Lower lobe of right lung (tissue), 2 donors: ENCODE measurements around the gene MND1. TPM values are rescaled to one million over a fixed set of nuclear protein-coding genes. Genes with fewer than 3 reads are reported as not detected.

Source experiments
- ATAC-seq, 2 donors: fragments of 200-7000 bp; cut with Tn5 transposase; one replicate each; pipeline ENCODE4 v1.9.1; 2020 to 2022; ENCODE audit warnings: mild to moderate bottlenecking in 2 of 2, moderate library complexity in 2 of 2
- DNase-seq: peaks from one replicate; pipeline ENCODE4 v3.0.0-alpha.2; 2020
- H3K27ac ChIP-seq: fragments of 200-600 bp; one replicate; pipeline ENCODE4 v1.8.0; 2022
- H3K27me3 ChIP-seq: fragments of 200-600 bp; one replicate; pipeline ENCODE4 v1.8.0; 2022; ENCODE audit warnings: low read depth
- H3K36me3 ChIP-seq: fragments of 200-600 bp; one replicate; pipeline ENCODE4 v1.8.0; 2022; ENCODE audit warnings: mild to moderate bottlenecking
- H3K4me1 ChIP-seq: fragments of 200-600 bp; one replicate; pipeline ENCODE4 v1.8.0; 2022
- H3K4me3 ChIP-seq: fragments of 200-600 bp; one replicate; pipeline ENCODE4 v1.8.0; 2022; ENCODE audit warnings: mild to moderate bottlenecking
- H3K9me3 ChIP-seq: fragments of 200-600 bp; one replicate; pipeline ENCODE4 v1.8.0; 2022
- intact Hi-C: fragments of 100-400 bp; cut with DNase I; formaldehyde crosslinking; loops from one replicate; pipeline ENCODE4 v1.11.0; 2022
- total RNA-seq: library from RNA; stranded (reverse); fragmentation: NEBNext Ultra II Directional; extraction: Animal tissue kit (Norgen Biotek cat#: 25700); gene quantifications from one replicate; pipeline ENCODE4 v1.2.1, GENCODE V29; 2021
- TF ChIP-seq, protein P1 (sequence below): fragments of 200-600 bp; IDR thresholded peaks from one replicate; pipeline ENCODE4 v1.8.0; 2022; ENCODE audit warnings: antibody characterized with exemption, mild to moderate bottlenecking
- donor health status: DM: no; HTN: yes; CAD: no; lungs with severe emphysema.

MND1 gene
- total RNA-seq, 1 donor from 2014 or later, result 0.83 TPM

DNA sequence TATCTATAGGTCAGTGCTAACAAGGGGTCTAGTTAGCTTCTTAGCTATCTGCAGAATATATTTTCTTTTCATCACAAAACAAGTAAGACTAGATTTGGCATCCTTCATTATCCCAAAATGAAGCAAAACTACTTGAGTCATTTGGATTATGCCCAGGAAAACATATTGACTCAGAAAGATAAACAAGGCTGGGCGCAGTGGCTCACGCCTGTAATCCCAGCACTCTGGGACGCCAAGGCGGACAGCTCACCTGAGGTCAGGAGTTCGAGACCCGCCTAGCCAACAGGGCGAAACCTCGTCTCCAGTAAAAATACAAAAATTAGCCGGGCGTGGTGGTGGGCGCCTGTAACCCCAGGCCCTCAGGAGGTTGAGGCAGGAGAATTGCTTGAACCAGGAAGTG is 18.0 kb upstream of the MND1 start:
- Histone ChIP-seq H3K36me3 (peaks cover 8% of the 10 kb centered on the region), H3K4me1 (no peaks in the 10 kb centered on the region), H3K9me3 (no peaks in the 10 kb centered on the region), H3K4me3 (no peak overlapping the region), H3K27ac (no peak overlapping the region), H3K27me3 (no peaks in the 10 kb centered on the region)
- ATAC-seq (no peak), DNase-seq (no peak)
- TF ChIP-seq, protein P1, sequence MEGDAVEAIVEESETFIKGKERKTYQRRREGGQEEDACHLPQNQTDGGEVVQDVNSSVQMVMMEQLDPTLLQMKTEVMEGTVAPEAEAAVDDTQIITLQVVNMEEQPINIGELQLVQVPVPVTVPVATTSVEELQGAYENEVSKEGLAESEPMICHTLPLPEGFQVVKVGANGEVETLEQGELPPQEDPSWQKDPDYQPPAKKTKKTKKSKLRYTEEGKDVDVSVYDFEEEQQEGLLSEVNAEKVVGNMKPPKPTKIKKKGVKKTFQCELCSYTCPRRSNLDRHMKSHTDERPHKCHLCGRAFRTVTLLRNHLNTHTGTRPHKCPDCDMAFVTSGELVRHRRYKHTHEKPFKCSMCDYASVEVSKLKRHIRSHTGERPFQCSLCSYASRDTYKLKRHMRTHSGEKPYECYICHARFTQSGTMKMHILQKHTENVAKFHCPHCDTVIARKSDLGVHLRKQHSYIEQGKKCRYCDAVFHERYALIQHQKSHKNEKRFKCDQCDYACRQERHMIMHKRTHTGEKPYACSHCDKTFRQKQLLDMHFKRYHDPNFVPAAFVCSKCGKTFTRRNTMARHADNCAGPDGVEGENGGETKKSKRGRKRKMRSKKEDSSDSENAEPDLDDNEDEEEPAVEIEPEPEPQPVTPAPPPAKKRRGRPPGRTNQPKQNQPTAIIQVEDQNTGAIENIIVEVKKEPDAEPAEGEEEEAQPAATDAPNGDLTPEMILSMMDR, result no peak
- intact Hi-C loops, result loop anchor here (10.0 kb wide), 1 partner anchor 182 kb away; no protein-coding TSS in a partner anchor

DNA sequence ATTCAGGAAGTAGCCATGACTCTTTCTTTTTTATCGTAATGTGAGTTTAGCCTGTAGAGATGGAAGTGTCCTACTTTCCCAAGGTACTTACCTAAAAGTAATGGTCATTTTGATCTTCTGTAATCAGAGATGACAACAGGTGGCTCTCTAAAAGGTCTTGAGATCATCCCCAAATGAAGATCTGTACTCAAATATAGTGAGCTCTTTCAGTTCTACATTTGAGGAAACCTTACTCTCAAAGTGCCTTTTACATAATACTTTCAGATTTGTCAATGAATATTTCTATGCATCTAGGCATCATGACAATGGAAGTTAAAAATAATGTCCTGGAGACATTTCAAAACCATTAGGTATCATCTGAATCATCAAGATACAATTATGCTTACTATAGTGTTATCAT is 17.2 kb upstream of the MND1 start:
- TF ChIP-seq, protein P1, result no peak
- no peak for ATAC-seq
- Histone ChIP-seq H3K4me3 (no peak overlapping the region), H3K9me3 (no peaks in the 10 kb centered on the region), H3K27me3 (no peaks in the 10 kb centered on the region), H3K36me3 (peaks cover 8% of the 10 kb centered on the region), H3K27ac (no peak overlapping the region), H3K4me1 (no peaks in the 10 kb centered on the region)
- intact Hi-C loops, result loop anchor here (10.0 kb wide), 1 partner anchor 182 kb away; no protein-coding TSS in a partner anchor
- DNase-seq, result no peak

DNA sequence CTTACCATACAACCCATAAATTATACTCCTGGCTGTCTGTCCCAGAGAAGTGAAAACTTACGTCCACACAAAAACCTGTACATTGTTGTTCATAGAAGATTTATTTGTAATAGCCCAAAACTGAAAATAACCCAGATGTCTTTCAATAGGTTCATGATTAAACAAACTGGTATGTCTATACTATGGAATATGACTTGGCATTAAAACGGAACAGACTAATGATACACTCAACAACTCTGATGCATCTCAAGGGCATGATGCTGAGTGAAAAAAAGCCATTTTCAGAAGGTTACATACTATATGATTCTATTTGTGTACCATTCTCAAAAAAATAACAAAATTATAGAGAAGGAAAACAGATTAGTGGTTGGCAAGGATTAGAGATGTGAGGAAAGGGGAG is 11.6 kb upstream of the MND1 start:
- ATAC-seq (no peak), DNase-seq (no peak)
- Histone ChIP-seq H3K27ac (no peak overlapping the region), H3K4me1 (no peaks in the 10 kb centered on the region), H3K27me3 (no peaks in the 10 kb centered on the region), H3K4me3 (no peak overlapping the region), H3K36me3 (peaks cover 10% of the 10 kb centered on the region), H3K9me3 (no peaks in the 10 kb centered on the region)
- intact Hi-C loops, result no loop called here
- TF ChIP-seq, protein P1, result no peak

DNA sequence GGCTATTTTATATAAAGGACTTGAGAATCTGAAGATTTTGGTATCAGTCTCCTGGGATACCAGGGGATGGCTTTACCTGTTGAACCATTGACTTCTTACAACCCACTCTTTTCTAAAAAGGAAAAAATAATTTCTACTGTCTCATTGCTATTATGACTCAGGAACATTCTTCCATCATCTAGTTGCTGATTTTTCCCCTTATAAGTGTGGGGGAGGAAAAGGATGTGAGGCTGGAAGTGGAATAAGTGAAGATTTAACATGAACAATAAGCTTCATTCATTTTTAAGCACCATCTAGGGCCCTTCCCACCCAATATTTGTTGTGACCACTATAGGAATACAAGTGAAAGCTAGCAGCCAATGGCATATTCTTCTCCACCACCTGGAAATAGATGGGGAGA is 10.6 kb upstream of the MND1 start:
- Histone ChIP-seq H3K27me3 (no peaks in the 10 kb centered on the region), H3K36me3 (peaks cover 7% of the 10 kb centered on the region), H3K4me3 (no peak overlapping the region), H3K27ac (no peak overlapping the region), H3K4me1 (no peaks in the 10 kb centered on the region), H3K9me3 (no peaks in the 10 kb centered on the region)
- DNase-seq (no peak), ATAC-seq (no peak)
- TF ChIP-seq, protein P1, result no peak
- intact Hi-C loops, result no loop called here

DNA sequence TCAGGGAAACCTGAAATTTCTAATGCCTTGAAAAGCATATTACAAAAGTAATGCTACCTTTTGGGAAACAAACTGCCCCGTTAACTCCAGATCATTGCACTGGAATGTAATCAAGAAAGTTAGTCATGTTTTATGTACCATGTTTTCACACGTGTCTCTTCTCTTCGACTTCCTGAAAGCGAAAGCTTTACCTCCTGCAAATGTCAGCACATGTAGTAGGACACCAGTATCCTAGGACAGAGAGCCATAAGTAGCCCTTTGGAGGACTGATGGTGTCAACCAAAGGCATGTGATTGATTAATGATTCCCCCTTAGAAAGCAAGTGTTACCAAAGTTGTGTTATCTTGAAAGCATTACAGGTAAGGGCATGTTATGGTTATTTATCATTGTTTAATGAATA is 8.8 kb upstream of the MND1 start:
- Histone ChIP-seq H3K27ac (no peak overlapping the region), H3K27me3 (no peaks in the 10 kb centered on the region), H3K9me3 (no peaks in the 10 kb centered on the region), H3K36me3 (peaks cover 7% of the 10 kb centered on the region), H3K4me3 (no peak overlapping the region), H3K4me1 (no peaks in the 10 kb centered on the region)
- intact Hi-C loops, result no loop called here
- DNase-seq, result no peak
- no peak for ATAC-seq
- TF ChIP-seq, protein P1, result no peak

DNA sequence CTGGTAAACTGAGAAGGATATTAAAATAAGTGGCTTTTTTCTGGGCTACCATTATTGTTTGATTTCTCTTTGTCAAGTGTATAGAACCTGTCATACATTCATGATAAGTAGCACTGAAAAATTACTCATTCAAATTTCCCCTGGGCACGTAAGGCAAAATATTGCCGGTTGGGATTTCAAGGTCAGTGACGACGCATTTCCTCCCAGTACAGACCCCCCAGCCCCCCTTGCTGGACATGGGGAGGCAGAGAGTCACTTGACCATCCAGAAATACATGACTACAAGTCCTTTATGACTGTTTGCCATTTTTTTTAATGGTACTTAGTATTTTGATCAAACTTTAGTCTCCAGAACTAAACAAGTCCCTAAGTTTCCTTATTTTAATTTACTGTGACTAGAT is 6.8 kb upstream of the MND1 start:
- ATAC-seq, result no peak
- H3K27me3 ChIP-seq, result no peaks in the 10 kb centered on the region
- intact Hi-C loops, result no loop called here
- no peak for DNase-seq
- peaks cover 4% of the 10 kb centered on the region for H3K4me1 ChIP-seq
- H3K36me3 ChIP-seq, result peaks cover 7% of the 10 kb centered on the region
- no peak overlapping the region for H3K4me3 ChIP-seq
- H3K9me3 ChIP-seq, result no peaks in the 10 kb centered on the region
- H3K27ac ChIP-seq, result no peak overlapping the region
- TF ChIP-seq, protein P1, result no peak
